A549 (cell line): ENCODE measurements around the gene CPNE4. TPM values are rescaled to one million over a fixed set of nuclear protein-coding genes. Genes with fewer than 3 reads are reported as not detected.
"Not testable (repeated sequence)": the region's sequence is repeated elsewhere in the genome, so short reads cannot be mapped to it uniquely, and the experiment has no call there.

Source experiments
- ATAC-seq, 2 experiments: fragments of 200-7000 bp in 1 of 2; fragments of >200 bp in 1 of 2; cut with Nextera tagmentation in 1 of 2; cut with Tn5 transposase in 1 of 2; 3 replicates each; pipeline versions ENCODE4 v1.8.0 to v1.9.1; 2018 to 2020; ENCODE audit warnings: mild to moderate bottlenecking in 1 of 2, moderate library complexity in 1 of 2
- CTCF ChIA-PET: fragments of 300-600 bp; sonication (Branson Sonifier 250); formaldehyde crosslinking; extraction: SDS; loops from one replicate; lab custom pipeline; 2021; ENCODE audit warnings: antibody characterized with exemption, inconsistent platforms; lab: Yijun Ruan, JAX
- POLR2A ChIA-PET: fragments of 350-600 bp; formaldehyde crosslinking; extraction: SDS; loops from one replicate; lab custom pipeline; 2021; ENCODE audit warnings: antibody characterized with exemption, inconsistent platforms; lab: Yijun Ruan, JAX
- DNase-seq, 2 experiments: peaks; one replicate each; pipeline versions ENCODE4 v3.0.0 to v3.0.0-alpha.2; 2011 to 2016; ENCODE audit warnings: low read depth in 1 of 2, low spot score in 1 of 2
- FAIRE-seq: peaks from 2 replicates; lab custom pipeline; 2011; peaks lifted over from hg19 to GRCh38; lab: Jason Lieb, UNC
- H3K27ac ChIP-seq, 2 experiments: fragments of >200 bp; sonication (Bioruptor Twin); formaldehyde crosslinking; 3 replicates each; pipeline ENCODE4 v1.5.1; 2016 to 2017
- H3K4me1 ChIP-seq: fragments of >200 bp; sonication (Bioruptor Twin); formaldehyde crosslinking; 3 replicates; pipeline ENCODE4 v1.6.1; 2016
- H3K4me2 ChIP-seq: fragments of >200 bp; sonication (Bioruptor Twin); formaldehyde crosslinking; 3 replicates; pipeline ENCODE4 v1.6.1; 2016
- H3K4me3 ChIP-seq: fragments of >200 bp; sonication (Bioruptor Twin); formaldehyde crosslinking; 3 replicates; pipeline ENCODE4 v1.5.1; 2016
- H3K9me3 ChIP-seq: fragments of >200 bp; sonication (Bioruptor Twin); formaldehyde crosslinking; 3 replicates; pipeline ENCODE4 v1.6.1; 2016
- BCL3 ChIP-seq: fragments of >200 bp; sonication (Bioruptor Twin); formaldehyde crosslinking; IDR thresholded peaks from 3 replicates; pipeline ENCODE4 v1.6.1; 2016
- CHD4 ChIP-seq: fragments of 200-600 bp; sonication (generic); IDR thresholded peaks from 2 replicates; pipeline ENCODE4 v1.6.1; 2016; ENCODE audit warnings: antibody characterized with exemption, mild to moderate bottlenecking, borderline replicate concordance
- EP300 ChIP-seq, 2 experiments: fragments of >200 bp; sonication (Bioruptor Twin); formaldehyde crosslinking; IDR thresholded peaks; 2 replicates in 1 of 2; 3 replicates in 1 of 2; pipeline ENCODE4 v1.6.1; 2016 to 2017
- ESRRA ChIP-seq: fragments of 150-350 bp; IDR thresholded peaks from 2 replicates; pipeline ENCODE4 v1.6.1; 2014; ENCODE audit warnings: mild to moderate bottlenecking, low read length, borderline replicate concordance
- FOXS1 ChIP-seq: fragments of 250-450 bp; sonication (Bioruptor Pico); IDR thresholded peaks from 2 replicates; pipeline ENCODE4 v1.5.0; 2020; ENCODE audit warnings: mild to moderate bottlenecking, moderate library complexity
- HEYL ChIP-seq: fragments of 250-450 bp; sonication (Bioruptor Pico); IDR thresholded peaks from 2 replicates; pipeline ENCODE4 v1.8.0; 2021; ENCODE audit warnings: mild to moderate bottlenecking, moderate library complexity
- KDM5A ChIP-seq: fragments of 200-600 bp; sonication (generic); IDR thresholded peaks from 2 replicates; pipeline ENCODE4 v1.6.1; 2016; ENCODE audit warnings: antibody characterized with exemption, mild to moderate bottlenecking
- NFE2L2 ChIP-seq: fragments of 150-350 bp; conservative IDR thresholded peaks from 2 replicates; pipeline ENCODE4 v1.6.1; 2014; ENCODE audit warnings: low read length
- RAD21 ChIP-seq, 2 experiments: fragments of >200 bp in 1 of 2; sonication (Bioruptor Twin) in 1 of 2; formaldehyde crosslinking in 1 of 2; IDR thresholded peaks in 1 of 2; conservative IDR thresholded peaks in 1 of 2; 2 replicates in 1 of 2; 3 replicates in 1 of 2; pipeline ENCODE4 v1.6.1; 2012 to 2018; ENCODE audit warnings: inconsistent platforms in 1 of 2
- SMC3 ChIP-seq: fragments of >200 bp; sonication (Bioruptor Twin); formaldehyde crosslinking; IDR thresholded peaks from 3 replicates; pipeline ENCODE4 v1.6.1; 2018; ENCODE audit warnings: inconsistent platforms
- ZFP36 ChIP-seq: fragments of 450-650 bp; IDR thresholded peaks from 2 replicates; pipeline ENCODE4 v1.6.1; 2014; ENCODE audit warnings: borderline replicate concordance; ENCODE audit not compliant: partially characterized antibody
- ZSCAN20 ChIP-seq: fragments of 250-450 bp; sonication (Bioruptor Pico); IDR thresholded peaks from 2 replicates; pipeline ENCODE4 v1.8.0; 2022; ENCODE audit warnings: mild to moderate bottlenecking, moderate library complexity
- WGBS: methylation state at CpG from one replicate; pipeline ENCODE4 v1.1.6; 2017; ENCODE audit errors: missing lambda C conversion rate; 5-methylcytosine and 5-hydroxymethylcytosine counted together
- polyA plus RNA-seq, 4 experiments: library from polyadenylated mRNA; depleted of rRNA in 3 of 4; stranded (reverse); fragments of >200 nt; fragmentation: RNase III in 1 of 4; extraction: RNeasy Plus Mini Kit Qiagen cat#74134 plus additional on column Dnase treatment in 1 of 4; gene quantifications; 2 replicates in 3 of 4; 3 replicates in 1 of 4; pipeline ENCODE4 v1.2.3, GENCODE V29; 2011 to 2017
- TF ChIP-seq, protein P1 (sequence below): fragments of >200 bp; sonication (Bioruptor Twin); formaldehyde crosslinking; IDR thresholded peaks from 3 replicates; pipeline ENCODE4 v1.5.1; 2016

CPNE4 gene
- polyA plus RNA-seq, 2 of the 4 experiments (the other 2 are of a cell fraction), result 3.6 to 8.7 TPM

DNA sequence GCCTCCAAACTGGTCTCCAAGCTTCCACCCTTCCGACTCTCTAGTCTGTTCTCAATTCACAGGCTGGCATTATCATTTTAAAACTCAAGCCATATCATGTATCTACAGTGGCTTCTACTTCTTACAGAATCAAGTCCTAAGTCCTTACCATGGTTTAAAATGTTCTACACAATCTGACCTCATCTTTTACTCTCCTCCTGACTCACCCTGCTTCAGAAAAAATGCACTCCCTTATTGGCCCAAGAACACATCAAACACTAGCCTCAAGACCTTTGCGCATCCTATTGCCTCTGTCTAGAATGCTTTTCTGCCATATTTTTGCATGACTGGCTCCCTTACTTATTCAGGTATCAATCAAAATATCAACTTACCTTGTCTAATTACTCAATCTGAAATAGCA lies 543.0 kb downstream of the CPNE4 start:
- Histone ChIP-seq H3K4me2 (no peak overlapping the region), H3K27ac (no peak overlapping the region), H3K4me3 (no peak overlapping the region), H3K4me1 (no peaks in the 10 kb centered on the region), H3K9me3 (no peaks in the 10 kb centered on the region)
- ChIA-PET POLR2A (no interaction called here), CTCF (no interaction called here)
- TF ChIP-seq EP300 (IDR thresholded peaks at IDR 0.05) (no peak), HEYL (CRISPR knock-in tag) (no peak), KDM5A (no peak), ZFP36 (no peak)
- ATAC-seq (no peak), DNase-seq (no peak), FAIRE-seq (no peak)
- WGBS, result 95% methylated on average over 2 of the region's 2 CpGs

DNA sequence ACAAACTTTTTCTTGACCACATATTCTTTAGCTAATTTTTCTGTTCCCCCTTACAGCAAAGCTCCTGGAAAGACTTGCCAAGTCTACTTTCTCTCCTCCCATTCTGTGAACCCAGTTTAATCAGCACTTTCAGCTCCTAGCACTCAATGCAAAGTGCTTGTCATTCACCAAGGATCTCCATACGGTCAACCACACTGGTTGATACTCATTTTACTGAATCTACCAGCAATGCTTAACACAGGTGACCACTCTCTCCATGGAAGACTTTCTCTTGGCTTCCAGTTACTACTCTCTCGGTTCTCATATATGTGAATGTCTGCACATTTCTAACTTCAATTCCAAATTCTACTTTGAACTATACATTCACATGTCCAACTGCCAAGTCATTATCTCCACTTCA lies 543.7 kb downstream of the CPNE4 start:
- Histone ChIP-seq H3K27ac (no peak overlapping the region), H3K4me2 (no peak overlapping the region), H3K9me3 (no peaks in the 10 kb centered on the region), H3K4me3 (no peak overlapping the region), H3K4me1 (no peaks in the 10 kb centered on the region)
- no peak for TF ChIP-seq ESRRA
- no peak for DNase-seq
- no peak for ATAC-seq
- 89% methylated on average over 2 of the region's 2 CpGs for WGBS
- no peak for FAIRE-seq
- POLR2A ChIA-PET, result no interaction called here
- CTCF ChIA-PET, result no interaction called here

DNA sequence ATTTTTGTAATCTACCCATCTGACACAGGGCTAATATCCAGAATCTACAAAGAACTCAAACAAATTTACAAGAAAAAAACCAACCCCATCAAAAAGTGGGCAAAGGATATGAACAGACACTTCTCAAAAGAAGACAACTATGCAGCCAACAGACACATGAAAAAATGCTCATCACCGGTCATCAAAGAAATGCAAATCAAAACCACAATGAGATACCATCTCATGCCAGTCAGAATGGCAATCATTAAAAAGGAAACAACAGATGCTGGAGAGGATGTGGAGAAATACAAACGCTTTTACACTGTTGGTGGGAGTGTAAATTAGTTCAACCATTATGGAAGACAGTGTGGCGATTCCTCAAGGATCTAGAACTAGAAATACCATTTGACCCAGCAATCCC lies 548.3 kb downstream of the CPNE4 start:
- H3K9me3 ChIP-seq, CTCF ChIA-PET, H3K27ac ChIP-seq, ATAC-seq, H3K4me1 ChIP-seq, POLR2A ChIA-PET, DNase-seq, FAIRE-seq, H3K4me2 ChIP-seq, H3K4me3 ChIP-seq: not testable (repeated sequence)
- WGBS, result 85% methylated on average over 3 of the region's 3 CpGs

GRCh38 chr3:131485119-131485518 lies 549.7 kb downstream of the CPNE4 start:
- H3K9me3 ChIP-seq, result no peaks in the 10 kb centered on the region
- ATAC-seq (no peak), DNase-seq (no peak), FAIRE-seq (no peak)
- 97% methylated on average over 1 of the region's 1 CpG for WGBS
- no peak overlapping the region for H3K27ac ChIP-seq
- no peak overlapping the region for H3K4me3 ChIP-seq
- H3K4me2 ChIP-seq, result no peak overlapping the region
- POLR2A ChIA-PET, result no interaction called here
- CTCF ChIA-PET, result interaction anchor here (0.6 to 1.3 kb wide), 3 partner anchors 9 to 798 kb away, joined by 3 to 4 read pairs (median 3); no protein-coding TSS in a partner anchor
- no peaks in the 10 kb centered on the region for H3K4me1 ChIP-seq
- TF ChIP-seq HEYL (CRISPR knock-in tag), result no peak
- TF ChIP-seq CHD4, result no peak
- TF ChIP-seq, protein P1, sequence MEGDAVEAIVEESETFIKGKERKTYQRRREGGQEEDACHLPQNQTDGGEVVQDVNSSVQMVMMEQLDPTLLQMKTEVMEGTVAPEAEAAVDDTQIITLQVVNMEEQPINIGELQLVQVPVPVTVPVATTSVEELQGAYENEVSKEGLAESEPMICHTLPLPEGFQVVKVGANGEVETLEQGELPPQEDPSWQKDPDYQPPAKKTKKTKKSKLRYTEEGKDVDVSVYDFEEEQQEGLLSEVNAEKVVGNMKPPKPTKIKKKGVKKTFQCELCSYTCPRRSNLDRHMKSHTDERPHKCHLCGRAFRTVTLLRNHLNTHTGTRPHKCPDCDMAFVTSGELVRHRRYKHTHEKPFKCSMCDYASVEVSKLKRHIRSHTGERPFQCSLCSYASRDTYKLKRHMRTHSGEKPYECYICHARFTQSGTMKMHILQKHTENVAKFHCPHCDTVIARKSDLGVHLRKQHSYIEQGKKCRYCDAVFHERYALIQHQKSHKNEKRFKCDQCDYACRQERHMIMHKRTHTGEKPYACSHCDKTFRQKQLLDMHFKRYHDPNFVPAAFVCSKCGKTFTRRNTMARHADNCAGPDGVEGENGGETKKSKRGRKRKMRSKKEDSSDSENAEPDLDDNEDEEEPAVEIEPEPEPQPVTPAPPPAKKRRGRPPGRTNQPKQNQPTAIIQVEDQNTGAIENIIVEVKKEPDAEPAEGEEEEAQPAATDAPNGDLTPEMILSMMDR, result no peak
- no peak for TF ChIP-seq NFE2L2
- no peak for TF ChIP-seq SMC3
- TF ChIP-seq FOXS1 (CRISPR knock-in tag), result no peak
- TF ChIP-seq BCL3, result no peak
- TF ChIP-seq RAD21 (conservative IDR thresholded peaks at IDR 0.05 in 1 of 2, IDR thresholded peaks at IDR 0.05 in 1 of 2), result no peak
- no peak for TF ChIP-seq ZSCAN20 (CRISPR knock-in tag)
